Measurements from ENCODE around the gene PTGES3. TPM values are rescaled to one million over a fixed set of nuclear protein-coding genes. Genes with fewer than 3 reads are reported as not detected.

PTGES3 gene
- total and polyA plus RNA-seq, 10 of the 15 experiments (the other 5 are each of a cell fraction or from before 2014, with no cell fraction given), result 117 to 520 (median 175) TPM

- TF ChIP-seq, protein P1, sequence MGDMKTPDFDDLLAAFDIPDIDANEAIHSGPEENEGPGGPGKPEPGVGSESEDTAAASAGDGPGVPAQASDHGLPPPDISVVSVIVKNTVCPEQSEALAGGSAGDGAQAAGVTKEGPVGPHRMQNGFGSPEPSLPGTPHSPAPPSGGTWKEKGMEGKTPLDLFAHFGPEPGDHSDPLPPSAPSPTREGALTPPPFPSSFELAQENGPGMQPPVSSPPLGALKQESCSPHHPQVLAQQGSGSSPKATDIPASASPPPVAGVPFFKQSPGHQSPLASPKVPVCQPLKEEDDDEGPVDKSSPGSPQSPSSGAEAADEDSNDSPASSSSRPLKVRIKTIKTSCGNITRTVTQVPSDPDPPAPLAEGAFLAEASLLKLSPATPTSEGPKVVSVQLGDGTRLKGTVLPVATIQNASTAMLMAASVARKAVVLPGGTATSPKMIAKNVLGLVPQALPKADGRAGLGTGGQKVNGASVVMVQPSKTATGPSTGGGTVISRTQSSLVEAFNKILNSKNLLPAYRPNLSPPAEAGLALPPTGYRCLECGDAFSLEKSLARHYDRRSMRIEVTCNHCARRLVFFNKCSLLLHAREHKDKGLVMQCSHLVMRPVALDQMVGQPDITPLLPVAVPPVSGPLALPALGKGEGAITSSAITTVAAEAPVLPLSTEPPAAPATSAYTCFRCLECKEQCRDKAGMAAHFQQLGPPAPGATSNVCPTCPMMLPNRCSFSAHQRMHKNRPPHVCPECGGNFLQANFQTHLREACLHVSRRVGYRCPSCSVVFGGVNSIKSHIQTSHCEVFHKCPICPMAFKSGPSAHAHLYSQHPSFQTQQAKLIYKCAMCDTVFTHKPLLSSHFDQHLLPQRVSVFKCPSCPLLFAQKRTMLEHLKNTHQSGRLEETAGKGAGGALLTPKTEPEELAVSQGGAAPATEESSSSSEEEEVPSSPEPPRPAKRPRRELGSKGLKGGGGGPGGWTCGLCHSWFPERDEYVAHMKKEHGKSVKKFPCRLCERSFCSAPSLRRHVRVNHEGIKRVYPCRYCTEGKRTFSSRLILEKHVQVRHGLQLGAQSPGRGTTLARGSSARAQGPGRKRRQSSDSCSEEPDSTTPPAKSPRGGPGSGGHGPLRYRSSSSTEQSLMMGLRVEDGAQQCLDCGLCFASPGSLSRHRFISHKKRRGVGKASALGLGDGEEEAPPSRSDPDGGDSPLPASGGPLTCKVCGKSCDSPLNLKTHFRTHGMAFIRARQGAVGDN (IDR thresholded peaks at IDR 0.05), result no peak
- TF ChIP-seq KLF5 (IDR thresholded peaks at IDR 0.05; ENCODE audit: partially characterized antibody), result no peak
- TF ChIP-seq HSF1 (IDR thresholded peaks at IDR 0.05; ENCODE audit: low read depth, low read length), result no peak
- TF ChIP-seq, protein P2, sequence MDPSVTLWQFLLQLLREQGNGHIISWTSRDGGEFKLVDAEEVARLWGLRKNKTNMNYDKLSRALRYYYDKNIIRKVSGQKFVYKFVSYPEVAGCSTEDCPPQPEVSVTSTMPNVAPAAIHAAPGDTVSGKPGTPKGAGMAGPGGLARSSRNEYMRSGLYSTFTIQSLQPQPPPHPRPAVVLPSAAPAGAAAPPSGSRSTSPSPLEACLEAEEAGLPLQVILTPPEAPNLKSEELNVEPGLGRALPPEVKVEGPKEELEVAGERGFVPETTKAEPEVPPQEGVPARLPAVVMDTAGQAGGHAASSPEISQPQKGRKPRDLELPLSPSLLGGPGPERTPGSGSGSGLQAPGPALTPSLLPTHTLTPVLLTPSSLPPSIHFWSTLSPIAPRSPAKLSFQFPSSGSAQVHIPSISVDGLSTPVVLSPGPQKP (IDR thresholded peaks at IDR 0.05; ENCODE audit: low read depth, low read length), result no peak
- TF ChIP-seq DPF2 (IDR thresholded peaks at IDR 0.05), result no peak
- no peak for TF ChIP-seq CBX5 (IDR thresholded peaks at IDR 0.05; ENCODE audit: low read depth)
- TF ChIP-seq BHLHE40 (IDR thresholded peaks at IDR 0.05; ENCODE audit: borderline replicate concordance in 1 of 2, low read depth in 2 of 2, low read length in 1 of 2), result no peak
- TF ChIP-seq E4F1 (IDR thresholded peaks at IDR 0.05; ENCODE audit: borderline replicate concordance, partially characterized antibody), result no peak
- TF ChIP-seq, protein P3, sequence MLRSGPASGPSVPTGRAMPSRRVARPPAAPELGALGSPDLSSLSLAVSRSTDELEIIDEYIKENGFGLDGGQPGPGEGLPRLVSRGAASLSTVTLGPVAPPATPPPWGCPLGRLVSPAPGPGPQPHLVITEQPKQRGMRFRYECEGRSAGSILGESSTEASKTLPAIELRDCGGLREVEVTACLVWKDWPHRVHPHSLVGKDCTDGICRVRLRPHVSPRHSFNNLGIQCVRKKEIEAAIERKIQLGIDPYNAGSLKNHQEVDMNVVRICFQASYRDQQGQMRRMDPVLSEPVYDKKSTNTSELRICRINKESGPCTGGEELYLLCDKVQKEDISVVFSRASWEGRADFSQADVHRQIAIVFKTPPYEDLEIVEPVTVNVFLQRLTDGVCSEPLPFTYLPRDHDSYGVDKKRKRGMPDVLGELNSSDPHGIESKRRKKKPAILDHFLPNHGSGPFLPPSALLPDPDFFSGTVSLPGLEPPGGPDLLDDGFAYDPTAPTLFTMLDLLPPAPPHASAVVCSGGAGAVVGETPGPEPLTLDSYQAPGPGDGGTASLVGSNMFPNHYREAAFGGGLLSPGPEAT (IDR thresholded peaks at IDR 0.05; ENCODE audit: low read depth), result peak; percentile 73
- no peak for TF ChIP-seq ZBTB33 (IDR thresholded peaks at IDR 0.05)
- no peak for TF ChIP-seq SREBF2 (IDR thresholded peaks at IDR 0.05; ENCODE audit: low read length)
- TF ChIP-seq, protein P4, sequence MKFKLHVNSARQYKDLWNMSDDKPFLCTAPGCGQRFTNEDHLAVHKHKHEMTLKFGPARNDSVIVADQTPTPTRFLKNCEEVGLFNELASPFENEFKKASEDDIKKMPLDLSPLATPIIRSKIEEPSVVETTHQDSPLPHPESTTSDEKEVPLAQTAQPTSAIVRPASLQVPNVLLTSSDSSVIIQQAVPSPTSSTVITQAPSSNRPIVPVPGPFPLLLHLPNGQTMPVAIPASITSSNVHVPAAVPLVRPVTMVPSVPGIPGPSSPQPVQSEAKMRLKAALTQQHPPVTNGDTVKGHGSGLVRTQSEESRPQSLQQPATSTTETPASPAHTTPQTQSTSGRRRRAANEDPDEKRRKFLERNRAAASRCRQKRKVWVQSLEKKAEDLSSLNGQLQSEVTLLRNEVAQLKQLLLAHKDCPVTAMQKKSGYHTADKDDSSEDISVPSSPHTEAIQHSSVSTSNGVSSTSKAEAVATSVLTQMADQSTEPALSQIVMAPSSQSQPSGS (IDR thresholded peaks at IDR 0.05; ENCODE audit: low read length), result no peak
- TF ChIP-seq, protein P5, sequence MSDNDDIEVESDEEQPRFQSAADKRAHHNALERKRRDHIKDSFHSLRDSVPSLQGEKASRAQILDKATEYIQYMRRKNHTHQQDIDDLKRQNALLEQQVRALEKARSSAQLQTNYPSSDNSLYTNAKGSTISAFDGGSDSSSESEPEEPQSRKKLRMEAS (IDR thresholded peaks at IDR 0.05; ENCODE audit: low read depth, low read length), result no peak
Measured at GRCh38 chr12:56628671-56629458, 59.2 kb downstream of the PTGES3 start (continued).
